RWPE1 (cell line): ENCODE measurements around the gene FOXP2.

ENCODE experiments used
- CTCF ChIA-PET: fragments of 350-600 bp; sonication (Branson Sonifier 250); formaldehyde crosslinking; extraction: SDS; loops from one replicate; lab custom pipeline; 2021; lab: Yijun Ruan, JAX
- POLR2A ChIA-PET: fragments of 400-600 bp; formaldehyde crosslinking; extraction: SDS; loops from one replicate; lab custom pipeline; 2020; ENCODE audit warnings: antibody characterized with exemption; ENCODE audit not compliant: low non-redundant PET; lab: Yijun Ruan, JAX
- DNase-seq: peaks from one replicate; pipeline ENCODE4 v3.0.0; 2012; ENCODE audit warnings: low spot score
- H3K27ac ChIP-seq: fragments of 450-650 bp; 2 replicates; pipeline ENCODE4 v1.5.1; 2017
- CTCF ChIP-seq: fragments of 450-650 bp; conservative IDR thresholded peaks from 2 replicates; pipeline ENCODE4 v1.5.1; 2017; ENCODE audit warnings: low read depth, mild to moderate bottlenecking

Gene FOXP2

GRCh38 chr7:114650491-114650890 is 235.9 kb downstream of the FOXP2 start:
- no peak for TF ChIP-seq CTCF
- no peak for DNase-seq
- no peak overlapping the region for H3K27ac ChIP-seq
- POLR2A ChIA-PET = no interaction called here
- CTCF ChIA-PET = no interaction called here

- ChIA-PET CTCF (no interaction called here), POLR2A (no interaction called here)
- TF ChIP-seq CTCF = no peak
- no peak for DNase-seq
- no peak overlapping the region for H3K27ac ChIP-seq
Measured at GRCh38 chr7:114652041-114652440, 237.4 kb downstream of the FOXP2 start.

GRCh38 chr7:114653364-114654088 is 238.9 kb downstream of the FOXP2 start:
- POLR2A ChIA-PET = no interaction called here
- no peak for DNase-seq
- CTCF ChIA-PET = interaction anchor here (0.5 kb wide), 1 partner anchor 189 kb away, joined by 3 read pairs; no protein-coding TSS in a partner anchor
- no peak for TF ChIP-seq CTCF
- H3K27ac ChIP-seq = no peak overlapping the region

- DNase-seq = no peak
- H3K27ac ChIP-seq = no peak overlapping the region
- CTCF ChIA-PET = no interaction called here
- no peak for TF ChIP-seq CTCF
- POLR2A ChIA-PET = no interaction called here
Measured at GRCh38 chr7:114656466-114656865, 241.9 kb downstream of the FOXP2 start.

GRCh38 chr7:114657279-114657678 is 242.7 kb downstream of the FOXP2 start:
- POLR2A ChIA-PET = no interaction called here
- TF ChIP-seq CTCF = no peak
- H3K27ac ChIP-seq = no peak overlapping the region
- CTCF ChIA-PET = no interaction called here
- DNase-seq = no peak

- CTCF ChIA-PET = interaction anchor here (0.6 kb wide), 1 partner anchor 120 kb away, joined by 3 read pairs; no protein-coding TSS in a partner anchor
- POLR2A ChIA-PET = no interaction called here
- no peak for DNase-seq
- TF ChIP-seq CTCF = no peak
- no peak overlapping the region for H3K27ac ChIP-seq
Measured at GRCh38 chr7:114658216-114658615, 243.6 kb downstream of the FOXP2 start.
